Effector CD4-positive, alpha-beta T cell (primary cell): Measurements from ENCODE around the gene PHYKPL.
"Not testable (repeated sequence)": the region's sequence is repeated elsewhere in the genome, so short reads cannot be mapped to it uniquely, and the experiment has no call there.

Experiments used
- DNase-seq: peaks from one replicate; pipeline ENCODE4 v3.0.0-alpha.2; 2020

Gene PHYKPL

DNA sequence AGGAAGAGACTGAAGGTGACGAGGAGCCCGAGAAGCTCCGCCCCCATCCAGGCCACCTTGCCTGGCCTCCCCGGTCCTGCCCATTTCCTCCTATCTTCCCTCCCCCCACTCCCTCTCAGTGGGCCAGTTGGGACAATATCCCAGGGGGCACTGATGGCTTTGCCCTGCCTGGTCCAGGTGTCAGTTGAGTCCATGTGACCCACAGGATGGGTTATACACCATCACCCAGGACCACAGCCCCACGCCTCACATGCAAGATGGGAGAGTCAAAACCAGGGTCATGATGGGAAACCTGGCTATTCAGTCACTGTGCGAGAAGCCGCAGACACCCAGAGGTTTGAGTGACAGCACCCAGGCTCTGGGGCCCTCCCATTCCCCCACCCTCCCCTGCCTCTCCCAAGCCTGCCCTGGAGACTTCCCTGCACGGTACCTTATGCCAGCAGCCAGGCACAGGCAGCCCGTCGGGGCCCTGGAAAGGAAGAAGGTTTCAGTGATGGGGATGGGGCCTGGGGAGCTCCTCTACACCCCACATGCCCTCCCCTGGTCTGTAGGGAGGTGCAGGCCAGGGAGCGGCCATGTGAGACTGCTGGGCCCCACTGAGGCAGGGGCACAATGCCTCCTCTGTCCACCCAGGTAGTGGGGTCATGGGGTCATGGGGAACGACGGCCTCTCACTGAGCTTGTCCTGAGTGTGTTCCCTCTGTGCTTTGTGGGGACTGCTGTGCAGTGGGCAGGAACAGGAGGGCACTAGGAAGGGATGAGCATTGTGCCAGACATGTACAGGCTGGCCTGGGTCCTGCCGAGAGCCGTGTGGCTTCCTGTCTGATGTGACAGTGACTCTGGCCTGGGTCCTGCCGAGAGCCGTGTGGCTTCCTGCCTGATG is 6.3 kb upstream of the PHYKPL start:
- DNase-seq = no peak

DNA sequence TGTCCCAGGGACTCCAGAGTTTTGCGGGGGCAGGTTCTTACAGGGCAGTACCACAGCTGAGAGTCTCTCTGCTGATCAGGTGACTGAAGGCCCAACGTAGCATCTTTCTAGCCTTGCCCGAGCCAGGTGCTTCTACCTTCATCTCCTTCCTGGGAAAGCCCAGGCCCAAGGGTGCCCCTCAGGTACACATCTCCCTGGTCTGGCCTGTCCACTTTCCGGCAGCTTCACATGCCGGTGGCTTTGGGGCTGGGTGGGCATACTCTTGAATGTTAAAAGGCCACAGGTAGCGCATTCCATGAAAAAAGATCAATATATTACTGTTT is 5.7 kb upstream of the PHYKPL start:
- no peak for DNase-seq

DNA sequence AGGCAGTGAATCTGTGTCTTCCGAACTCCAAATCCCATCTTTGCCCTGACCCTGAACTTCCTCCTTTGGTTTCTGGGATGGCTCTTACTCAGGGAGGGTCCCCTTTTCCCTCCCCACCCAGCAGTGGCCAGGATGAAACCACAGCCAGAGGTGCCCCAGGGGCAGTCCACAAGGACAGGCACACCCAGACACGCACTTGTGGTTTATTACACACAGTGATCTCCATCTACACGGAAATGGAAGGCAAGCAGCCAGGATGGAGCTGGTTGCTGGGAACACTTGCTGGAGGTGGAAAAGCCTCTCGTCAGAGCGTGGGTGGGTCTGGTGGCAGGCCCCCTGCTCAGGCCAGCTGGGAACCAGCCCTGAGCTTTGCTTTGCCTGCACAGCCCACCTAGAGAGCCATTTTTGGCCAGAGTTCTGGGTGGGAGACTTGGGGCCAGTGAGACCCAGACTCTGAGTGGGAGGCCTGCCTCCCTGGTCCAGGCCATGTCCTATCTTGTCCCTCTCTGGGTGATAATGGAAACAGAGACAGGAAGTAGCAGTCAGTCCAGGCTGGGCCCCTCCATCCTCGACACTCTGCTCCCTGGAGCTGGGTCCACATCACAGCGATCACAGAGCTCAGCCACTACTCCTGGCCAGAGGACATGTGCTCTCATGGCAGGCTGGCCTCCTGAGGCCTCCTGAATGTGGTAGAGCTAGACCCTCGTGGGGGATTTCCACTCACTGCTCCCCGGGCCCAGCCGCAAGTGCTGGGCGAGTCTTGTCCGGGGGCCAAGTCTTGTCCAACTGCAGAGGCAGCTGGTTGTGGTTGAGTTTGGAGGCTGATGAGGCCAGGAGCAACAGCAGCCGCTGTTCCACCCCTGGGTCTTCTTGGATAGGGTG is 5.1 kb upstream of the PHYKPL start:
- no peak for DNase-seq

DNA sequence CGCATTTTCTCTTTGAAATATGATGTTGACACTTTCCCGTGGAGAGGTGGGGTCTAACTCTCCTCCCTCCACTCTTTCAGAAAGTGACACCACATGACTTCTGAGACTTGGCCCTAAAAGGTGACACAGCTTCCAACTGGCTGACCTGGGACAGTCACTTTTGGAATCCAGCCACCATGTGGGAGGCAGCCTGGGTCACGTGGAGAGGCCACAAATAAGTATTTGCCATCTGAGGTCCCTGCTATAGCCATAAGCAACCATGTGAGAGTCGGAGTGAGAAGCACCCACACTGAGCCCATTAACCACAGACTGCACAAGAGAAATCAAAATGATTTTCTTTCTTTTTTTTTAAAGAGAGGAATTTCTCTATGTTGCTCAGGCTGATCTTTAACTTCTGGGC is 4.1 kb upstream of the PHYKPL start:
- DNase-seq = no peak

DNA sequence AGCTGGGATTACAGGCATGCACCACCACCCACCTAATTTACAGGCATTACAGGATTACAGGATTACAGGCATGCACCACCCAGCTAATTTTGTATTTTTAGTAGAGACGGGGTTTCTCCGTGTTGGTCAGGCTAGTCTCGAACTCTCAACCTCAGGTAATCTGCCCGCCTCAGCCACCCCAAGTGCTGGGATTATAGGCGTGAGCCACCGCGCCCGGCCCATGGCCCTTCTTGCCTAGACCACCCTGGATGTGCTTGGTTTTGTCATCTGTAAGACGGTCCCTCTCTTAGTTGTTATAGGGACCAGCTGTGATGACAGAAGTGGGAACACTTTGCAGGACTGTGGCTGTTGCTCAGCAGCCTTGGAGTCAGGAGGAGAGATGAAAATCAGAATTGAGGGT is 3.5 kb upstream of the PHYKPL start:
- DNase-seq = no peak

DNA sequence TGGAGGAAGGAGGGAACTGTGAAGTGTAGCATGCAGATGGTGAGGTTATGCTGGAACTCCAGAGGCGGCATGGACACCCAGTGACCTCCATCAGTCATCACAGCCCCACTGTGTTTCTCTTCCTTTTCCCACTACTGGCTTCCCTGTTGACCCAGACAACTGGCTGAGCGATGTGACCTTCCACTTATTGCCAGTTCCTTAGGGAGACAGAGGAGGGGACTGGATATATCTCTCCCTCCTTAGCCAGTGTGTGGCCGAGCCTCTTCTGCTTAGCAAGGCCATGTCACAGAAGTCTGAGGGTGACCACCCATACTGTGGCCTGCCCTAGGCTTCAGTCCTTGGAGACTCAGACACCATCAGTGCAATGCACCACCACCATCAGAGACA is 3.0 kb upstream of the PHYKPL start:
- no peak for DNase-seq

DNA sequence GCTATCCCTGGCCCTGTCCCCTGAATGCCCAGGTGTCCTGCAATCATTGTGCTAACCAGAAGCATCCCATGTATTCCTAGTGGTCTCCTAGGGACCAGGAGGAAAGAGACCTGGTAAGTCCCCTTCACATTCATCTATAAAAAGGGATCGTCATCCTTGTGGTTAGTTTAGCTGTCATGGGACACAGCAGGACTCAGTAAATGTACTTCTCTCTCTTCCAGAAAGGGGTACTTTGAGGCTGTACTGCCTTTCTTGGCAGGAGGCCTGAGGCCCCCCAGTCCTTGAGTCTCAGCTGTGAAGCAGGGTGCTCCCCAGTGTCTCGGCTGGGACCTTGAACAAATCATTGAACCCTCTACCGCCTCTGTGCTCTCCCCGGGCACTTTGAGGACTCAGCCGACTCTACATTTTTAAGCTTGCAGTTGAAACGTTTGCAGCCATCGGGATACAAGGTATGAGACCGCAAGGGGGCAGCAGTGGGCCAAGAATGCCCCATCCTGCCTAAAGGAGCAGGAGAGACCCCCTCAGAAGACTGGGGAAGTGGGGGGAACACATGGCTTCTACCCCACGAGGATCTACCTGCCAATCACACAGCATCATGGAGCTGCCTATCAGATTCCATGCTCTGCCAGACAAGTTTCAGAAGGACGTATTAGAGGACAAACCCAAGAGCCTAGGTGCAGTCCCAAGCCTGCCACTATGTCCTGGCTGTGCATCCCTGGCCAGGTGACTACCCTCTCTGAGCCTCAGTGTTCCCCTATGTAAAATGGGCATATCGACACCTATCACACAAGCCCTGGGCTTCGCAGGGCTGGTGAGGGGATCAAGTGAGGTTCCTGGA is 2.4 kb upstream of the PHYKPL start:
- peak; percentile 66 for DNase-seq

DNA sequence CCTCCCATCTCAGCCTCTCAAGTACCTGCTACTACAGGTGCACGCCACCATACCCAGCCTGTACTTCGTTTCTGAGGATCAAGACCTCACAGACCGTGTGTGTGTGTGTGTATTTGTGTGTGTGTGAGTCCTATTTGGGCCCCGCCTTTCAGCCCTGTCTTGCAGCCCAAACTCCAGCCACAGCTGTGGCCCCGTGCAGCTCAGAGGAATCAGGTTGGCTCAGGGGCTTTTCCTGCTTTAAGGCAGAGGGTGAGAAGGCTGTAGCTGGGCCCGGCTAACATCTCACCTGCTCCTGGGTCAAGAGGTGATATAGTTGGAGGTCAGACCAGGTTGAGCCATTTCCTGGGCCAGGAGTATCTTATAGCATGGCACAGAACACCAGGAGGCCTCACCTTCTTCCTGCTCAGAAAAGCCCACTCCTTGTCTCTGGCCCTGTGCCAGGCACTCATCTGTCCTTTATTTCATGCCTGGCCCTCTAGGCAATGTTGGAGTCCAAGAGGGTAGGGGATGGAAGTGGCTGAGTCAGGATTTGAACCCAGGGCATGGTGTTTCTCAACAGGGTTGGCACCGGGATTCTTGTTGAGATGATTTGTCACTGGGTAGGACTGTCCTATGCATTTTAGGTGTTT is 1.6 kb upstream of the PHYKPL start:
- no peak for DNase-seq

DNA sequence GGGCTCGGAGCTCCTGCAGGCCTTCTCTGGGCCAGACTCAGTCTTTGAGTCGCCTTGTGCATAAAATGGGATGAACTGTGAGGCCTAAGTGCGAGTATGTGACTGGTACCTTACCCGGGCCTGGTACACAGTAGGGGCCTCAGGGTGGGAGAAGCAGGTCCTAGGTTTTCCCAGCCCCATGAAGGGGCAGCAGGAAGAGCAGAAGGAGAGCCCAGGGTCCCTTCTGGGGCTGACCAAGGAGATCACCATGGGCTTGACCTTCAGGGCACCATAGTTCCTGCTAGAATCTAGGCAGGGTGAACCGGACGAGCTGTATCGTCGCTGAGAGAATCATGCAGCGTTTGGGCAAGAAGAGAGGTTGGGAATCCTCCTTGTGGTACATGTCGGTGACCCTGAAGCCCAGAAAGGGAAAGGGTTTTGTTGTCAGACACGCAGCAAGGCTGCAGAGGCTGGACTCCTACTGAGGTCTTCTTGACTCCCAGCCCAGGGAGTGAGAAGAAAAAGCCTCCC is 373 bp upstream of the PHYKPL start:
- no peak for DNase-seq

DNA sequence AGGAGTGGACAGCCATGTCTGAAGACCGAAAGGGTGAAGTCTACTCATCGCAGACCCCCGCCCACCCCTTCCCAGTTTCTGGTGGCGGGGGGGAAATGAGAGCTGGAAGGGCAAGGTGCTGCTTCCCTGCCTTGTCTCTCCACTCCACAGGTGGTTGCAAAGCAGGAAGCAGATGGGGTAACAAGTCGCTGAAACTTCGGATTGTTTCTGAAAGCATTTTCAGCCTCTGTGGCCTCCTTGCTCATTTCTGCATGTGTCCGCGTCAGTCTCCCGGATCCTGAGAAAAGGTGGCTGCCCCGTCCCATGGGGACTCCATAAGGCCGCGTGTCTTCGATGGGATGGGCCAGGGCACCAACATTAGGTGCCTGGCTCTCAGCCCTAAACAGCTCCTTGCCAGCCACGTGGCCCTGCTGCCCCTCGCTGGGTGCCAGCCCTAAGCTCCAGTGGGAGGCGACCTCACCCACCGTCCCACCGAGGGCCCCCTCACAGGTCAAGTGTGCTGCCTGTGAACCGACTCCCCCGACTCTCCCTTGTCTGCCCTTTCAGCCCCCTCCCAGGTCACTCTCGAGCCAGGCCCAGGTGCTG is 971 bp downstream of the PHYKPL start:
- DNase-seq = no peak

DNA sequence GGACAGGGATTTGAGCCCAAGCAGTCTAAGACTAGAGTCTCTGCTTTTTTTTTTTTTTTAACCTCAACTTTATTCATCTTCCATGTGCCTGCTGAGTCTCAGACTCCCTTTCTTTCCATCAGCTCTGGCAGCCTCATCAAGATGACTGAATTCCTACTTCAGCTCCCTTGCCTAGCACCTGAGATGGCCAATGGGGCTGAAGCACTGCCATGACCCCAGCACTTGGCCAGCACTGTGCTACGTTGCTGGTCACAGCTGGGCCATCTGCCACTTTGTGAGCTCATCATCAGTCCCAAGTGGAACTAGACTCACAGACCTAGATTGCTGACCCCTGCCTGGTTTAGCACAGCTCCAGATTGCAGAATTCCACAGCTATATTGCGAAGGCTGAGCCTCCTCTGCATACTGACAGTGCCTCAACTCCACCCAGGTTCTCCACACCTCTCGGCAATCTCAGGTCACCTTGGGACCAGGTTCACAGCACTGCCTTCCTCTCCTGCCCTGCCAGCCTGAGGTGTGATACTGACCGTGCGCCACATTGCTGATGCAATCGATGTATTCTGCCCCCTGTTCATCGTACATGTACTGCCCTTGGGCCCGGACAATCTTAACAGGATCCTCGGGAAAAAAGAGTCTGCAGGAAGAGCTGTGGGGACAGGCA is 1.6 kb downstream of the PHYKPL start:
- DNase-seq = no peak

DNA sequence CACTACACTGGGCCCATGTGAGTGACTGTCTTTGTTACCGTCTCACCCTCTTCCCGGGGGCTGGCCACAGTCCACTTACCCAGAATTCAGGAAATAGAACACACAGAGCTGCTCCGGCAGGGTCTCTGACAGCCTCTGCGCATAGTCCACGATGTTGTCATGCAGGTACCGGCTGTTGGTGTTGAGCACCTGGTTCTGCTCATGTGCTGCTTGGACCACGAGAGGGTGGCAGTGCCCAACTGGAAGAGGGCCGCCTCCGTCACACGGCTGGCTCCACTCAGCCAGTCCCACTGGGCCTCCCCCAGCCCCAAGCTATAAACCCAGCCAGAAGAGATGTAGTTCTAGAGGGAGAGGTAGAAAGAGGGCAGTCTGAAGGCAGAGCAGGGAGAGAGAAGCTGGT is 2.7 kb downstream of the PHYKPL start:
- no peak for DNase-seq

DNA sequence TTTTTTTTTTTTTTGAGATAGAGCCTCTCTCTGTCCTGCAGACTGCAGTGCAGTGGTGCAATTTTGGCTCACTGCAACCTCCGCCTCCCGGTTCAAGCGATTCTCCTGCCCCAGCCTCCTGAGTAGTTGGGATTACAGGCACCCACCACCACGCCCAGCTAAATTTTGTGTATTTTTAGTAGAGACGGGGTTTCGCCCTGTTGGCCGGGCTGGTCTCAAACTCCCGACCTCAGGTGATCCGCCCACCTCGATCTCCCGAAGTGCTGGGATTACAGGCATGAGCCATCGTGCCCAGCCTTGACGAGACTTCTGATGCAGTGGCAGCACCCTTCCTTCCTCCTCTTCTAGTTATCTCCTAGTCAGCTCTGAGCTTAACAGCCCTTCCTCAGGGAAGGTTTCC is 3.5 kb downstream of the PHYKPL start:
- DNase-seq = not testable (repeated sequence)

DNA sequence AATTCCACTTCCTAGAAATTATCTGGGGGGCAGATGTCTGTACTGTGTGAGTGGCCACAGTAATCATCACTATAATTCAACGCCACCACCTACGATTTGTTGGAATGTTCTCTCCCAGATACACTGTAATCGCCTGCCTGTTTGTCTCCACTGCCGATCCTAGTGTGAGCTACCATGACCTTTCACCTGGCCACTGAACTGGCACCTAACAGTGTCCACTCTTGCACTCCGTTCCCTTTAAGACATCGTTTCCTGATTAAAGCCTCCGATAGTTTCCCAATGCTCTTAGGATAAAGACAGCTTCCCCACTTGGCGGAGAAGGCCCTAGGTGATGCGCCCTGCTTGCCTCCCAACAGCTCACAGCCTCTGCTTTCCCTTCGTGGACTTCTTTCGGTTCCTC is 4.0 kb downstream of the PHYKPL start:
- no peak for DNase-seq

DNA sequence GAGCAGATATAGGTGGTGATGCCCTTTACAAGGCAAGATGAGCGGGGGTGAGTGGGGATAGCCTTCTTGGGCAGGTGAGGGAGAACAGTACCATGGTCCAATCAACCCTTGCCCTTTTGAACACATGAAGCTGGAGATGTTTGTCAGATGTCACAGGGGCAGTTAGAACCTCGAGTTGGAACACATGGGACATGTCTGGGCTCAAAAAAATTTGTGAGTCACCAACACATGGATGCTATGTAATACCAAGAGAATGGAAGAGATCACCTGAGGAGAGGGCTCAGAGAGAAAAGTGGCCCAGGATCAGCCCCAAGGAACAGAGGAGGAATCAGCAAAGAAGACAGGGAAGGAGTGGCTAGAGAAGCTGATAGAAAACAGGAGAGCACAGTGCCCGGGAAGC is 4.7 kb downstream of the PHYKPL start:
- no peak for DNase-seq

DNA sequence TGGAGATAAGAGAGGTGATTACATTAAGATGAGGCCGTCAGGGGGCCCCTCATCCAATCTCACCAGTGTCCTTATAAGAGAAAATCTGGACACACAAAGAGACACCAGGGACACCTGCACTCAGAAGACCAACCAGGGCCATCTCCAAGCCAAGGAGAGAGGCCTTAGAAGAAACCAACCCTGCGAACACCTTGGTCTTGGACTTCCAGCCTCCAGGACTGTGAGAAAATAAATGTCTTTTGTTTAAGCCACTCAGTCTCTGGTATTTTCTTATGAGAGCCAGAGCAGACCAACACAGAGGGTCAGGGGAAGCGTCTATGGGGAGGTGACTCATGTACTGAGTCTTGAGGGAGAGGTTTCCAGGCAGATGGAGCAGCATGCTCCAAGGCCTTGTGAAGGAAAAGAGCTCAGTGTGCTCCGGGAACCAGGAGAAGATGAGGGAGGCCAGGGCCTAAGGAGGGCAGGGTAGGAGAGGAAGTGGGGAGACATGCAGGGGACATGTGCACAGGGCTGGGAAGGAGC is 5.4 kb downstream of the PHYKPL start:
- DNase-seq = no peak

DNA sequence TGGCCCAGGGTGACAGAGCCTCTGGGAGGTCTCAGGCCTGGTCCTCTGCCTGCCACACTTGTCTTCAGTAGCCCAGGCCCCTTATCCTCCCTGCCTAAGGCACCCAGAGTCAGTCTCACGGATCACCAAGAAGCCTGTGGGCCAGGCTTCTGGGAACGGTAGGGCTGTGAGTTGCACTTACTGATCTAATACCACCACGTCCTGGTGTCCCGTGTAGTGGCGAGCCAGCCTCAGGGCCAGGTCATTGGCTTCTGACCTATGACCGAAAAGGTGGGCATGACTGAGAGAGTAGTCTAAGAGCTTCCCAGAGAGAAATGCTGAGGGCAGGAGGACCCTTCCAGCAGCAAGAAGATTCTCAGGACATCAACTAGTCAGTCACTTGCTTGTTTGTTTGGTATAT is 7.4 kb downstream of the PHYKPL start:
- no peak for DNase-seq

DNA sequence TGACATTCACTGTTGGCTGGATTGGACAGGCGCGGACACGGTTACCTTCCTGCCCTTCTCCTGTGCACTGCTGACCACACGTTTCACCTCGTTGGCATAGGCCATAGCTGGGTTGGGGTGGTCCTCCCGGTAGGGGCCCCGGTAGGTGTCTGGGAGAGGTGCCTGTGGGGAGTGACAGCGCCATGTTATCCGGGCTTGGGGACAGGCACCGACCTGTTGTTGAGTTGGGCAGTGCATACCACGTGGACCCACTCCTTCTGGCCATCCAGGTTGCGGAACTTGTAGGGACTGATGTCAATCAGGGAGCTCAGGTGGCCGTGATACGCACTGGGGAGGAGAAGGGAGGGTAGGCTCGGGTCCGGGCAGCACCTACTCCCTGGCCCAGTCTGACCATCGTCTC is 8.2 kb downstream of the PHYKPL start:
- no peak for DNase-seq

DNA sequence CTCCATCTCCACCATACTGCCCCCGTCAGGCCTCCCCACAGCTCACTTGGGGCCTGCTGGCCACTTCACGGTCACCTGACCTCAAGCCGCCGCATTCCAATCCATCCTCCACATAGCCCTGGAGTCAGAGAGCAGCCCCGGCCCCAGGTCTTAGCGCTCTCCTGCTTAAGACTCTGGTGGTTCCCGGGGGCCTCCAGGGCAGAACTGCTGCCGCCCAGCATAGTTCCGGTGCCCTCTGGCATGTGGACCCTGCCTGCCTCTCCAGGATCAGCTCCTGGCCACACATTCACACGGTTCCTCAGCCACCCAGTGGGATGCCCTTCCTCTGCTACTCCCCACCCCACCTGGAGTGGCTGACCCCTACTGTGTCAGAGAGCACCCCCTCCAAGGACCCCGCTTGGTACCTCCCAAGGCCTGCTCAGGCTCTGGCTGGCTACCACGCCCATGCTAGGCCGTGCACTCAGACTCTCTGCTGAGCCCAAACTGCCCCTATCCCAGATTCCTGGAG is 8.7 kb downstream of the PHYKPL start:
- no peak for DNase-seq

DNA sequence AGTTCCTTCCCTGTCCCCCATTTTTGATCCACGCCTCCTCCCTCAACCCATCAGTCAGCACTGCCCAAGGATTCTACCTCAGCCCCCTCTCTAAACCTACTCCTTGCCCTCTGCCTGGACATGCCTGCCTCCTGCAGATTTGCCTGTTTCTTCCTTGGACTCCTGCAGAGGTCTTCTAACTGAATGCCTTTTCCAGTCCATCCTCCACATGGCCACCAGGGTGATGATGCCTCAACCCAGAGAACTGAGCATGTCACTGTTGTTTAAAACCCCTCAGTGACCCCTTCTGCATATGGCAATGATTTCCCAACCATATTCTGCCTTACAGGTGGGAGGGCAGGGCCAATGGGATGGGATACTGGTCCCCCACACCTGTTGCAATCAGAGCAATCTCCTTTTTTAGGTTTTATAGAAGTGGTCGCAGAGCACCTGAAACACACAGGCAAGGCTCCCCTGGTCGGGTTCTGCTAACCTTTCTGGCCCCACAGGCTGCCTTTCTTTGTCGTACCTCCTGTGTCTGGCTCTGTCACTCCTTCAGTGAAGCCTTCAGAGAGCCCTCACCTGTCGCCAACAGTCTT is 9.3 kb downstream of the PHYKPL start:
- no peak for DNase-seq

DNA sequence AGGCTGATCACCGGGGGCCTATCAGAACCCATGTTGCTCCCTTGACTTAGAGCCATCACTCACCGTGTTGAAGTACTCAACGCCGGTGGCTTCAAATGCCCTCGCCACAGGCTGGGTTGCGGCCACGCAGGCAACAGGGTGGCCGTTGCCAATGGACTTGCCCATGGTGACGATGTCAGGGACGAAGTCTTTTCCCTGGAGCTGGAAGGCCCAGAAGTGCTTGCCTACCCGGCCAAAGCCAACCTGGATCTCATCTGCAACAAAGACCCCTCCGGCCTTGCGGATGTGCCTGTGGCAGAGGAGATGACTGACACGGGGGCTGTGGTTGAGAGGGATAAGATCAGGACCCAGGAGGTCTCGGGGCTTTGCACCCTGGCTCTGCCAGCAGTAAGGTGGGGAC is 10.3 kb downstream of the PHYKPL start:
- no peak for DNase-seq
